ENCODE data around the gene EMILIN1.

EMILIN1 gene

GRCh38 chr2:27123302-27124150 is 45.1 kb downstream of the EMILIN1 start, which contains the start of gene ABHD1:
Gene ABHD1 (plus strand): TSS chr2:27123815. CDS start chr2:27123949, 134 bp downstream.
- peak; percentile 12 for TF ChIP-seq CTCF (IDR thresholded peaks at IDR 0.05; ENCODE audit: extremely low read depth, insufficient read depth, missing control alignments)
- in situ Hi-C loops (cut with MboI; ENCODE audit: low pct_unique_long_range_greater_than_20kb, low sequenced_read_pairs, unreplicated experiment), result no loop called here
- DNase-seq (ENCODE audit: low spot score), result peak; percentile 75

DNA sequence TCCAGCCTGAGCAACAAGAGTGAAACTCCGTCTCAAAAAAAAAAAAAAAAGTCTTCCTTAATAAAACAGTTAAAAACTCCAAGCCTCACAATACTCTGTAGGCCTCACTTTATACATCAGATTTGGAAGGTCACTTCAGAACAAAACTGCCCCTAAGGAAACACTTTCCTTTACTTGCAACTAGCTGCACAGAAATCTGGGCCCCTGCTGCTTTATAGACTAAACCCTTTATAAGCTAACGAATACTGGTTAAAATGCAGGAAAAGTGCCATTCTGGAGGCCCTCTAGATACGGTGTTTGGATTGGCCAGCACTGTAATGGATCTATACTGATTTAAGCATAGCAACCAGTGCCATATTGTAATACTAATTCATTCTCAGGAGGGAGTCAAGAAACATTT is 46.7 kb downstream of the EMILIN1 start:
- in situ Hi-C loops (cut with MboI; ENCODE audit: low pct_unique_long_range_greater_than_20kb, low sequenced_read_pairs, unreplicated experiment), result no loop called here
- no peak for DNase-seq (ENCODE audit: low spot score)

DNA sequence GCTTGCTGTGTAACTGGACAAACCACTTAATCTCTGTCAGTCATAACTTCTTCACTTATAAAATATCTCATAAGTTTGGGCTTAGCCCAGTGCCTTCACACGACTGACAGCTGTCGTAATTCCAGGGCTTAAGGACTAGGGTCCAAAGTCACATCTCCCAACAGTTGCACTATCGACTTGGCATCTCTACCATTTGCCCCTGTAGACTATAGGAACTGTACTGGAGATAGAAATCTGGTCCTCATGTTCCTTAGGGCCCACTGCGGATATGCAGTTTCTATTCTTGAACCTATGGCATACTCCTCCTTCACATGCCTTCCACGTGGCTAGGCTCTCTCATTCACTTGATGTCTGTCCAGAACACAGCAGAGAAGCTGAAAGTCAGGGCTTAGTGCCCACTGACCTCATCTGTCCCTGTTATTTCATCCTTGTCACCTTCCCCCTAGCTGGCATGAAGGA is 47.9 kb downstream of the EMILIN1 start:
- no peak for DNase-seq (ENCODE audit: low spot score)
- no peak for TF ChIP-seq CTCF (IDR thresholded peaks at IDR 0.05; ENCODE audit: extremely low read depth, insufficient read depth, missing control alignments)
- in situ Hi-C loops (cut with MboI; ENCODE audit: low pct_unique_long_range_greater_than_20kb, low sequenced_read_pairs, unreplicated experiment), result no loop called here

More for the DNA sequence above, 46.7 kb downstream of the EMILIN1 start:
- TF ChIP-seq CTCF (IDR thresholded peaks at IDR 0.05; ENCODE audit: extremely low read depth, insufficient read depth, missing control alignments), result no peak

DNA sequence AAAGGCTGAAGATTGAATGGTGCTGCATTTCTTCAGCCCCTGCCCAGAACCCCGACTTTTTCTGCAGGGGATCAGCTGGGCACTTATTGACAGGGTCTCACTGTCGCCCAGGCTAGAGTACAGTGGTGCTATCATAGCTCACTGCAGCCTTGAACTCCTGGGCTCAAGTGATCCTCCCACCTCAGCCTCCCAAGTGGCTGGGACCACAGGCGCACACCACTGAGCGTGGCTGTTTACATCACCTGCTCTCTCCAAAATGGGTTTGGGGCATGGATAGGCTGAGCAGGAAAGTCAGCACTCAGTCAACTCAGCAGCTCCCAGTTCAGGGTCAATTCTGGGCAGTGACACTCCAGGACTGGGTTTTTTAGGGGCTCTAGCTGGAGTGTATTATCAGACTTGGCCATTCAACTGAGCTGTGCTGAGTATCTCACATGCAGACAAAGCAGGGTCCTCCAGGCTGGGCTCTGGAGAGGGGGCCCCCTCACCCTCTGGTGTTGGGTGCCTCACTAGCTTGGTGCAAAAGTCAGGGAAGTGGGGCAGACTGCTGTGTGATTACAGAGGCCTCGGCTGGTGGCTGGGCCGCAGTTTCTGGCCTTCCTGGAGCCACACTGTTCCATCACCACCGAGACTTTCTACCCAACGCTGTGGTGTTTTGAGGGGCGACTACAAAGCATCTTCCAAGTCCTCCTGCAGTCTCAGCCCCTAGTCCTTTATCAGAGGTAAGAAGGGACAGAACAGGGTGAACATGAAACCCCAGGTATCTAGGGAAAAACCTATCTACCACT is 49.7 kb downstream of the EMILIN1 start:
- in situ Hi-C loops (cut with MboI; ENCODE audit: low pct_unique_long_range_greater_than_20kb, low sequenced_read_pairs, unreplicated experiment), result no loop called here
- no peak for DNase-seq (ENCODE audit: low spot score)
- no peak for TF ChIP-seq CTCF (IDR thresholded peaks at IDR 0.05; ENCODE audit: extremely low read depth, insufficient read depth, missing control alignments)

GRCh38 chr2:27128668-27129571 is 50.5 kb downstream of the EMILIN1 start:
- in situ Hi-C loops (cut with MboI; ENCODE audit: low pct_unique_long_range_greater_than_20kb, low sequenced_read_pairs, unreplicated experiment), result no loop called here
- no peak for DNase-seq (ENCODE audit: low spot score)
- TF ChIP-seq CTCF (IDR thresholded peaks at IDR 0.05; ENCODE audit: extremely low read depth, insufficient read depth, missing control alignments), result no peak

DNA sequence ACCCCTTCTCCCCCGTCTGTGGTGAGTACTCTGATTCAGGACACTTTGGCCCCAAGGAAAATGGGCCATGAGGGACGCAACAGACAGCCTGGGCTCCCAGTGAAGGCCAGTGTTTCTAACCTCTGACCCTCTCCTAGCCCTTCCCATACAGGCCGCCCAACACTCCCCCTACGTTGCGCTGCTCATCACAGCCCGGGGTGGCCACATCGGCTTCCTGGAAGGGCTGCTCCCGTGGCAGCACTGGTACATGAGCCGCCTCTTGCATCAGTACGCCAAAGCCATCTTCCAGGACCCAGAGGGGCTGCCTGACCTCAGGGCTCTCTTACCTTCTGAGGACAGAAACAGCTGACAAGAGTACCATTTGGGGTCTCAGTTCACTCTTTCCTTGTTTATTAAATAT is 52.0 kb downstream of the EMILIN1 start:
- no peak for TF ChIP-seq CTCF (IDR thresholded peaks at IDR 0.05; ENCODE audit: extremely low read depth, insufficient read depth, missing control alignments)
- DNase-seq (ENCODE audit: low spot score), result no peak
- in situ Hi-C loops (cut with MboI; ENCODE audit: low pct_unique_long_range_greater_than_20kb, low sequenced_read_pairs, unreplicated experiment), result no loop called here
